Stimulated activated CD8-positive, alpha-beta memory T cell treated with anti-CD3 and anti-CD28 coated beads, Interleukin-2, amount 100 ng/mL, for 48 hours (primary cell): ENCODE data around the gene AGO3.
"Not testable (repeated sequence)": the region's sequence is repeated elsewhere in the genome, so short reads cannot be mapped to it uniquely, and the experiment has no call there.

Experiments used
- DNase-seq, 2 donors: peaks; one replicate each; pipeline ENCODE4 v3.0.0-alpha.2; 2020; ENCODE audit warnings: low read depth in 2 of 2

Gene AGO3

GRCh38 chr1:36008546-36009197 is 77.8 kb downstream of the AGO3 start:
- DNase-seq, result no peak

- DNase-seq, result no peak
Measured at GRCh38 chr1:36014722-36015220, 83.9 kb downstream of the AGO3 start.

- DNase-seq, result no peak
Measured at GRCh38 chr1:36016686-36017085, 85.8 kb downstream of the AGO3 start.

- no peak for DNase-seq
Measured at GRCh38 chr1:36023098-36023769, 92.3 kb downstream of the AGO3 start.

GRCh38 chr1:36024024-36024423 is 93.1 kb downstream of the AGO3 start:
- DNase-seq, result not testable (repeated sequence)

- no peak for DNase-seq
Measured at GRCh38 chr1:36024847-36025246, 93.9 kb downstream of the AGO3 start.

- no peak for DNase-seq
Measured at GRCh38 chr1:36027766-36028165, 96.9 kb downstream of the AGO3 start.

GRCh38 chr1:36031441-36031840 is 100.5 kb downstream of the AGO3 start:
- no peak for DNase-seq

GRCh38 chr1:36034692-36035091 is 103.8 kb downstream of the AGO3 start:
- no peak for DNase-seq

- DNase-seq, result no peak
Measured at GRCh38 chr1:36035154-36035553, 104.2 kb downstream of the AGO3 start.

GRCh38 chr1:36040238-36040637 is 109.3 kb downstream of the AGO3 start:
- DNase-seq, result no peak

- no peak for DNase-seq
Measured at GRCh38 chr1:36051821-36052220, 120.9 kb downstream of the AGO3 start.

GRCh38 chr1:36053978-36054377 is 123.1 kb downstream of the AGO3 start:
- no peak for DNase-seq

GRCh38 chr1:36055706-36056105 is 124.8 kb downstream of the AGO3 start:
- no peak for DNase-seq

- no peak for DNase-seq
Measured at GRCh38 chr1:36062315-36062714, 131.4 kb downstream of the AGO3 start.

- no peak for DNase-seq
Measured at GRCh38 chr1:36067871-36068270, 137.0 kb downstream of the AGO3 start.

GRCh38 chr1:36068866-36069265 is 138.0 kb downstream of the AGO3 start:
- no peak for DNase-seq

- DNase-seq, result no peak
Measured at GRCh38 chr1:36070349-36070748, 139.4 kb downstream of the AGO3 start.

GRCh38 chr1:36076979-36077573 is 146.2 kb downstream of the AGO3 start:
- DNase-seq, result no peak

GRCh38 chr1:36080236-36080635 is 149.3 kb downstream of the AGO3 start:
- no peak for DNase-seq

GRCh38 chr1:36080801-36081200 is 149.9 kb downstream of the AGO3 start:
- no peak for DNase-seq

GRCh38 chr1:36081926-36082485 is 151.1 kb downstream of the AGO3 start:
- DNase-seq, result no peak

GRCh38 chr1:36083219-36083618 is 152.3 kb downstream of the AGO3 start:
- DNase-seq, result no peak
